Measurements from ENCODE around the gene PLXNB1. TPM values are rescaled to one million over a fixed set of nuclear protein-coding genes. Genes with fewer than 3 reads are reported as not detected.

Gene PLXNB1
- total and polyA plus RNA-seq, 2 experiments from 2014 or later = 49.0 to 144 TPM

DNA sequence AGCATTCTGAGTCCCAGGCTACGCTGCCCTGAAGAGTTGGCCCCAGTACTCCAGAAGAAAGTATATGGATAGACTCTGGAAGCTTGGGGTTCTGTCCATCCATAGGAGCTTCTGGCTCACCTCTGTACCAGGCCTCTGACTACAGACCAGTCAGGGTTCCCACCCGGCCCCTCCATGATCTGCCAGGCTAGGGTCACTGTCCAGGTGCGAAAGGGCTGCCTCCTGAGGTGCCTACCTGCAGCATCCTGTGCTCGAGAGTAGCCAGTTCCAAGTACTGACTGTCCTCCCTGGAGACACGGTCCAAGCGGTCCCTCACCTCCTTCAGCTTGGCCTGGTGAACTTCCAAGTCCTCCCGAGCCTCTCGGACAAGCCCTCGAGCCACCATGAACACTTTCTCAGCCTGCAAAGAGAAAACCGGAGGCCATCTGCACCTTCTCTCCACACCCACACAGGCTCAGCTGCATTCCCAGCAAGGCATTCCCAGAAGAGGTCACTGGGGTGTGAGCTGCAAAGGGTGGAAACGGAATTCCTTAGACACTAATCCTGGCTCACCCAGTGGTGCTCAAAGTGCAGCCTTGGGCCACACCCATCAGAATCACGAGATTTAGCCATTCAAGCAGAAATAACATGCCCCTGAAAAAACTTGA lies 3.7 kb upstream of the PLXNB1 start:
- Histone ChIP-seq H2AFZ (no peak overlapping the region), H3K4me3 (no peak overlapping the region)

More for the DNA sequence above, 3.7 kb upstream of the PLXNB1 start:
- Histone ChIP-seq H3K27me3 (ENCODE audit: insufficient read depth) (no peaks in the 10 kb centered on the region), H4K20me1 (replicated peaks; ENCODE audit: insufficient read depth) (no peaks in the 10 kb centered on the region), H3K27ac (ENCODE audit: low read depth) (no peak overlapping the region), H3K4me2 (no peak overlapping the region), H3K36me3 (ENCODE audit: insufficient read depth) (peaks cover 10% of the 10 kb centered on the region), H3K79me2 (replicated peaks; ENCODE audit: insufficient read depth) (peaks cover 21% of the 10 kb centered on the region), H3K9me2 (ENCODE audit: insufficient read depth) (no peaks in the 10 kb centered on the region), H3F3A (replicated peaks; ENCODE audit: low read depth) (peaks cover 42% of the 10 kb centered on the region), H3K4me1 (ENCODE audit: insufficient read depth) (peaks cover 17% of the 10 kb centered on the region)
- DNase-seq (ENCODE audit: low spot score) = no peak
- ATAC-seq = no peak
- Mint-ChIP-seq H3K27me3 (ENCODE audit: insufficient read depth, low read depth, poor library complexity) (peaks cover 5% of the 10 kb centered on the region), H3K36me3 (ENCODE audit: low read depth) (peaks cover 41% of the 10 kb centered on the region), H3K27ac (no peak overlapping the region), H3K4me3 (no peak overlapping the region), H3K9me3 (no peaks in the 10 kb centered on the region), H3K4me1 (peaks cover 28% of the 10 kb centered on the region)
- TF ChIP-seq, protein P1, sequence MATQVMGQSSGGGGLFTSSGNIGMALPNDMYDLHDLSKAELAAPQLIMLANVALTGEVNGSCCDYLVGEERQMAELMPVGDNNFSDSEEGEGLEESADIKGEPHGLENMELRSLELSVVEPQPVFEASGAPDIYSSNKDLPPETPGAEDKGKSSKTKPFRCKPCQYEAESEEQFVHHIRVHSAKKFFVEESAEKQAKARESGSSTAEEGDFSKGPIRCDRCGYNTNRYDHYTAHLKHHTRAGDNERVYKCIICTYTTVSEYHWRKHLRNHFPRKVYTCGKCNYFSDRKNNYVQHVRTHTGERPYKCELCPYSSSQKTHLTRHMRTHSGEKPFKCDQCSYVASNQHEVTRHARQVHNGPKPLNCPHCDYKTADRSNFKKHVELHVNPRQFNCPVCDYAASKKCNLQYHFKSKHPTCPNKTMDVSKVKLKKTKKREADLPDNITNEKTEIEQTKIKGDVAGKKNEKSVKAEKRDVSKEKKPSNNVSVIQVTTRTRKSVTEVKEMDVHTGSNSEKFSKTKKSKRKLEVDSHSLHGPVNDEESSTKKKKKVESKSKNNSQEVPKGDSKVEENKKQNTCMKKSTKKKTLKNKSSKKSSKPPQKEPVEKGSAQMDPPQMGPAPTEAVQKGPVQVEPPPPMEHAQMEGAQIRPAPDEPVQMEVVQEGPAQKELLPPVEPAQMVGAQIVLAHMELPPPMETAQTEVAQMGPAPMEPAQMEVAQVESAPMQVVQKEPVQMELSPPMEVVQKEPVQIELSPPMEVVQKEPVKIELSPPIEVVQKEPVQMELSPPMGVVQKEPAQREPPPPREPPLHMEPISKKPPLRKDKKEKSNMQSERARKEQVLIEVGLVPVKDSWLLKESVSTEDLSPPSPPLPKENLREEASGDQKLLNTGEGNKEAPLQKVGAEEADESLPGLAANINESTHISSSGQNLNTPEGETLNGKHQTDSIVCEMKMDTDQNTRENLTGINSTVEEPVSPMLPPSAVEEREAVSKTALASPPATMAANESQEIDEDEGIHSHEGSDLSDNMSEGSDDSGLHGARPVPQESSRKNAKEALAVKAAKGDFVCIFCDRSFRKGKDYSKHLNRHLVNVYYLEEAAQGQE (IDR thresholded peaks at IDR 0.05; ENCODE audit: unreplicated experiment) = no peak
- TF ChIP-seq, protein P2, sequence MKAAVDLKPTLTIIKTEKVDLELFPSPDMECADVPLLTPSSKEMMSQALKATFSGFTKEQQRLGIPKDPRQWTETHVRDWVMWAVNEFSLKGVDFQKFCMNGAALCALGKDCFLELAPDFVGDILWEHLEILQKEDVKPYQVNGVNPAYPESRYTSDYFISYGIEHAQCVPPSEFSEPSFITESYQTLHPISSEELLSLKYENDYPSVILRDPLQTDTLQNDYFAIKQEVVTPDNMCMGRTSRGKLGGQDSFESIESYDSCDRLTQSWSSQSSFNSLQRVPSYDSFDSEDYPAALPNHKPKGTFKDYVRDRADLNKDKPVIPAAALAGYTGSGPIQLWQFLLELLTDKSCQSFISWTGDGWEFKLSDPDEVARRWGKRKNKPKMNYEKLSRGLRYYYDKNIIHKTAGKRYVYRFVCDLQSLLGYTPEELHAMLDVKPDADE (IDR thresholded peaks at IDR 0.05) = no peak
- TF ChIP-seq EZH2phosphoT487 (IDR thresholded peaks at IDR 0.05; ENCODE audit: unreplicated experiment) = no peak
- TF ChIP-seq, protein P3, sequence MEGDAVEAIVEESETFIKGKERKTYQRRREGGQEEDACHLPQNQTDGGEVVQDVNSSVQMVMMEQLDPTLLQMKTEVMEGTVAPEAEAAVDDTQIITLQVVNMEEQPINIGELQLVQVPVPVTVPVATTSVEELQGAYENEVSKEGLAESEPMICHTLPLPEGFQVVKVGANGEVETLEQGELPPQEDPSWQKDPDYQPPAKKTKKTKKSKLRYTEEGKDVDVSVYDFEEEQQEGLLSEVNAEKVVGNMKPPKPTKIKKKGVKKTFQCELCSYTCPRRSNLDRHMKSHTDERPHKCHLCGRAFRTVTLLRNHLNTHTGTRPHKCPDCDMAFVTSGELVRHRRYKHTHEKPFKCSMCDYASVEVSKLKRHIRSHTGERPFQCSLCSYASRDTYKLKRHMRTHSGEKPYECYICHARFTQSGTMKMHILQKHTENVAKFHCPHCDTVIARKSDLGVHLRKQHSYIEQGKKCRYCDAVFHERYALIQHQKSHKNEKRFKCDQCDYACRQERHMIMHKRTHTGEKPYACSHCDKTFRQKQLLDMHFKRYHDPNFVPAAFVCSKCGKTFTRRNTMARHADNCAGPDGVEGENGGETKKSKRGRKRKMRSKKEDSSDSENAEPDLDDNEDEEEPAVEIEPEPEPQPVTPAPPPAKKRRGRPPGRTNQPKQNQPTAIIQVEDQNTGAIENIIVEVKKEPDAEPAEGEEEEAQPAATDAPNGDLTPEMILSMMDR (conservative IDR thresholded peaks at IDR 0.05; ENCODE audit: low read depth in 2 of 2) = no peak
- TF ChIP-seq NANOG (IDR thresholded peaks at IDR 0.05; ENCODE audit: borderline replicate concordance) = no peak
- no peak for TF ChIP-seq ZNF331 (CRISPR knock-in tag; IDR thresholded peaks at IDR 0.05; ENCODE audit: low read depth)

Measured in GM23338 (cell line).